Activated T-cell treated with anti-CD3 and anti-CD28 coated beads, Interleukin-2, amount 50 U/mL, for 4 hours (primary cell): ENCODE results near the gene DHFR. TPM values are rescaled to one million over a fixed set of nuclear protein-coding genes. Genes with fewer than 3 reads are reported as not detected.
A peak's percentile ranks its signal among the peaks of the same experiment; 100 is the strongest.

Experiments used
- ATAC-seq, 2 donors: fragments of 200-7000 bp; cut with Tn5 transposase; one replicate each; pipeline ENCODE4 v1.10.0; 2021
- DNase-seq: peaks from one replicate; pipeline ENCODE4 v3.0.0-alpha.2; 2020
- H3K27me3 Mint-ChIP-seq: one replicate; pipeline ENCODE4 v1.8.0; 2021; ENCODE audit warnings: low read depth, mixed read lengths
- H3K36me3 Mint-ChIP-seq: one replicate; pipeline ENCODE4 v1.8.0; 2022; ENCODE audit warnings: mixed read lengths; ENCODE audit not compliant: insufficient read depth
- H3K4me1 Mint-ChIP-seq: one replicate; pipeline ENCODE4 v1.8.0; 2021; ENCODE audit warnings: low read depth, mixed read lengths
- H3K4me3 Mint-ChIP-seq: one replicate; pipeline ENCODE4 v1.8.0; 2021; ENCODE audit warnings: mild to moderate bottlenecking, moderate library complexity, mixed read lengths
- H3K9me3 Mint-ChIP-seq: one replicate; pipeline ENCODE4 v1.8.0; 2021; ENCODE audit warnings: mixed read lengths
- total RNA-seq, 3 donors: library from RNA; stranded (reverse); gene quantifications; one replicate each; pipeline ENCODE4 v1.2.1, GENCODE V29; 2021

The DHFR gene
- total RNA-seq: 10 to 100 TPM; 29.4 to 42.1 (median 32.2) TPM

DNA sequence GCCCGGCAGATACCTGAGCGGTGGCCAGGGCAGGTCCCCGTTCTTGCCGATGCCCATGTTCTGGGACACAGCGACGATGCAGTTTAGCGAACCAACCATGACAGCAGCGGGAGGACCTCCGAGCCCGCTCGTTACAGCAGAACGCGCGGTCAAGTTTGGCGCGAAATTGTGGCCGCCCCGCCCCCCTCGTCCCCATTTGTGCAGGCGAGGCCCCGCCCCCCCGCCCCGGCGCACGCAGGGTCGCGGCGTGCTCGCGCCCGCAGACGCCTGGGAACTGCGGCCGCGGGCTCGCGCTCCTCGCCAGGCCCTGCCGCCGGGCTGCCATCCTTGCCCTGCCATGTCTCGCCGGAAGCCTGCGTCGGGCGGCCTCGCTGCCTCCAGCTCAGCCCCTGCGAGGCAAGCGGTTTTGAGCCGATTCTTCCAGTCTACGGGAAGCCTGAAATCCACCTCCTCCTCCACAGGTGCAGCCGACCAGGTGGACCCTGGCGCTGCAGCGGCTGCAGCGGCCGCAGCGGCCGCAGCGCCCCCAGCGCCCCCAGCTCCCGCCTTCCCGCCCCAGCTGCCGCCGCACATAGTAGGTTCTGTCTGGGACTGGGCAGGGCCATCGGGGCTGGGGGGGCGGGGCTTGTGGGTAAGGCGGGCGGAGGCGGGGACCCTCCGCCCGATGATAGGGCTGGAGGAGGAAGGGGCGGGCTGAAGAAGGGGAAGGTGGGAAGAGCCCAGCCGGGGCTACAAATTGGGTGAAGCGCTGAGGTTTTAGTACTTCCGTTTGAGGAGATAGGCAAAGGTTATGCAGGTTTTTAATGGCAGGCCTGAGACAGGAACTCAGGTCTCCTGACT lies at the start of gene DHFR, which contains the start of gene MSH3:
Gene DHFR (minus strand): TSS at position 593 of the 840 bp plus-strand sequence. CDS start 494 bp downstream, at position 99.
Gene MSH3 (plus strand): TSS at position 262 of the 840 bp plus-strand sequence. CDS start 76 bp downstream, at position 338.
- Mint-ChIP-seq H3K36me3 (peaks cover 20% of the 10 kb centered on the region), H3K27me3 (no peaks in the 10 kb centered on the region), H3K9me3 (no peaks in the 10 kb centered on the region), H3K4me3 (peak within 1 kb of the TSS; percentile 85), H3K4me1 (peaks cover 22% of the 10 kb centered on the region)
- peak; percentile 82 for DNase-seq
- peak; percentile 73 to 76 for ATAC-seq

DNA sequence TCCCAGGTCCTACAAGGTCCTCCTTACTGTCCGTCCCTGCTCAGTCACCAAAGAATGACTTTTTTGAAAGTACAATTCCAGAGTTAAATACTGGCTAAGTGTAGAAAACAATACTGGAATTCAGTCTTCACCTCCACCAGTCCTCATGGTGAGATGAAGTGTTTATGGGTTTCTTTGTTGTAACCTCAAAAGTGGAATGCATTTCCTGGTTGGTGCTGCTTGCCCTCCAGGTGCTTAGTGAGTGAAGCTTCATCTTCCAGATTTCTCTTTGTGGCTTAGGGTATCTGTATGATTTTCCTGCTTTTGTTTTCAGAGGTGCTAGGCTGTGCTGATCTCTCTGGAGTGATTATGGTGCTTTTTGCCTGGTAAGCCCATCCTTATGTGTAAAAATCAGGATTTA lies 49.4 kb upstream of the DHFR start:
- no peaks in the 10 kb centered on the region for H3K9me3 Mint-ChIP-seq
- DNase-seq: no peak
- peaks cover 12% of the 10 kb centered on the region for H3K36me3 Mint-ChIP-seq
- H3K27me3 Mint-ChIP-seq: no peaks in the 10 kb centered on the region
- ATAC-seq: no peak
- H3K4me3 Mint-ChIP-seq: no peak overlapping the region
- peaks cover 23% of the 10 kb centered on the region for H3K4me1 Mint-ChIP-seq

DNA sequence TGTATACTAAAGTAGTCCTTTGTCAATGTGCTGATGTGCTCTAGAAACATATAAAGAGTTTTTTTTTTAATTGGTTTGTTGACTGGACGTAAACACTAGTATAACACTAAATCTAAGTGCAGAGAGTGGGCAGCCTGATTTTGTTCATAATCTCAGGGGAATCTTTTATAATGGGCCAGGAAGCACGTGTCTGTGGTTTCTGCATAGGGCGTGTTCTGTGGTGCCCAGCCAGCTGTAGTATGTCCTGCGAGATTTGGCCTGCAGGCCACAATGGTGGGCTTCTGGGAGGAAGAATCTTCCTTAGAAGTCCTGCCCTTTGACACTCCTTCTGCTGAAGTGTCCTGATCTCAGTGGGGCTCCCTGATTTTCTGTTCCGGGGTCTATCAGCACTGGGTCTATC lies 49.0 kb upstream of the DHFR start:
- Mint-ChIP-seq H3K27me3 (no peaks in the 10 kb centered on the region), H3K9me3 (no peaks in the 10 kb centered on the region), H3K36me3 (peaks cover 12% of the 10 kb centered on the region), H3K4me1 (peaks cover 23% of the 10 kb centered on the region), H3K4me3 (no peak overlapping the region)
- ATAC-seq (no peak), DNase-seq (no peak)

DNA sequence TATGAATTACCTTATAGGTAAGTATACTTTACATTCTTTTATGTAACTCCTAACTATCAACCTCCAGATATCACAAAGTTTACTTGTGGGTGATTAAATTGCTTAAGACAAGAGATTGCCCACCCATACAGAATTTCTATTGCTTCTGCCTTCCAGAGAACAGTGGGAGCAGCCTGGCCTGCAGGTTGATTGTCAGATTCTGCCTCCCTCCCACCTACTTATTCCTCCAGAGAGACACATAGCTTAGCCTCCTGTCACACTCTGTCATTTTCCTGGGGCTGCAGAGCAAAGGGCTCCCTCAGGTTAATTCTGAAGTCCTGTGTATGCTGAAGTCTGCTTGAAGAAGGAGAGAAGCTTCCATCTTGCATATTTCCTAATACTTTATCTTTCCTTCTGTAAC lies 48.5 kb upstream of the DHFR start:
- H3K4me3 Mint-ChIP-seq: no peak overlapping the region
- peaks cover 23% of the 10 kb centered on the region for H3K4me1 Mint-ChIP-seq
- H3K9me3 Mint-ChIP-seq: no peaks in the 10 kb centered on the region
- peaks cover 15% of the 10 kb centered on the region for H3K36me3 Mint-ChIP-seq
- H3K27me3 Mint-ChIP-seq: no peaks in the 10 kb centered on the region
- no peak for ATAC-seq
- DNase-seq: no peak

DNA sequence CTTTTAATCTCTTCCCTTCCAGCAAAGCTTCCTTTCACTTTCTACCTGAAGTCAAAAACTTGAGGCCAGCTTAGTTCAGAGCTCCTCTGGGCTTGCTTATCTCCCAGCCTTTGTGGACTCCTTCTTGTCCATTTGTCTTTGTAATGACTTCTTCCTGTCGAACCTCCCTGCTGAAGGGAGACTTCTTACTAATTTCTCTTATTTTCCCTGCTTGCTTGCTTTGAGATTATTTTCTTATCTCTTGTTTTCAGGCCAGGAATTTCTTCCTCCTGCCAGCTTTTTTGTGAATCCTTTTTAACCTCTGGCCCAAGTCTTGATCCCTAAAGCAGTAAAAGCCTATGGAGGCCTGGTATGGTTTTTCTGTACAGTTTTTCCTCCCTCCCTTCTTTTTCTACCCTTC lies 46.8 kb upstream of the DHFR start:
- no peak for DNase-seq
- ATAC-seq: no peak
- no peaks in the 10 kb centered on the region for H3K9me3 Mint-ChIP-seq
- H3K27me3 Mint-ChIP-seq: no peaks in the 10 kb centered on the region
- H3K4me3 Mint-ChIP-seq: no peak overlapping the region
- H3K36me3 Mint-ChIP-seq: peaks cover 20% of the 10 kb centered on the region
- peaks cover 23% of the 10 kb centered on the region for H3K4me1 Mint-ChIP-seq

DNA sequence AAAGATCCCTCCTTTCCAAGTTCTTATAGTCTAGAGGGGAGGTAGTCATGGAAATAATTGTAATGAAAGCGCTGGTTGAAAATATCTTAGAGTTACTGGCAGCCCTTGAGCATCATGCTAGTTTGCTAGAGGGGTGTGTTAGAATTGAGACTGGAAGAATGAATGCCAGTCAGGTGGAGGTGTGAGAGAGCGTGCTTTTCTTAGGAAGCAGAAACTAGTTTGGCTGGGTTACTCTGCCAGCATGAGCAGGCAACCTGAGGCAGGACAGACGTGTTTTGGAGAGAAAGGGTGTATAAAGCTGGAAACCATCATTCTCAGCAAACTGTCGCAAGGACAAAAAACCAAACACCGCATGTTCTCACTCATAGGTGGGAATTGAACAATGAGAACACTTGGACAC lies 43.6 kb upstream of the DHFR start:
- H3K27me3 Mint-ChIP-seq: no peaks in the 10 kb centered on the region

DNA sequence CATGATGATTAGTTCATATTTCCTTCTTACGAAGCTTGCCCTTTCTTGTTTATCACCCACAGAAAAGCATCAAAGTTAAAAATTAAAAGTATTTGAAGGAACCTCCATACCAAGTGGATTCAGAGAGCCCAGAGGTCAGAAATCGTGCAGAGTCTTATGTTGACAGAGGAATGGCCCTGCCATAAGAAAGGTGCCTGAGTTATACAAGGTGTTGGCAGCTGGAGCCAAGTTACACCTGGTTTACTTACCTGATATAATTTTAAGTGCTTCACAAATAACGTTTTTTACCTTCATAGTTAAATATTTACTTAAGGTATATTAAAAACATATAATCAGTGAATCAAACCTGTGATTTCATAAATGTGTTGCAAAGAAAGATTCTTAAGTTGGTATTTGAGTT lies 42.3 kb upstream of the DHFR start:
- DNase-seq (no peak), ATAC-seq (no peak)
- Mint-ChIP-seq H3K4me3 (no peak overlapping the region), H3K27me3 (no peaks in the 10 kb centered on the region), H3K9me3 (no peaks in the 10 kb centered on the region), H3K4me1 (peaks cover 11% of the 10 kb centered on the region), H3K36me3 (peaks cover 21% of the 10 kb centered on the region)

More for the DNA sequence above, 43.6 kb upstream of the DHFR start:
- ATAC-seq: no peak
- Mint-ChIP-seq H3K4me3 (no peak overlapping the region), H3K9me3 (no peaks in the 10 kb centered on the region), H3K36me3 (peaks cover 22% of the 10 kb centered on the region), H3K4me1 (peaks cover 12% of the 10 kb centered on the region)
- no peak for DNase-seq

DNA sequence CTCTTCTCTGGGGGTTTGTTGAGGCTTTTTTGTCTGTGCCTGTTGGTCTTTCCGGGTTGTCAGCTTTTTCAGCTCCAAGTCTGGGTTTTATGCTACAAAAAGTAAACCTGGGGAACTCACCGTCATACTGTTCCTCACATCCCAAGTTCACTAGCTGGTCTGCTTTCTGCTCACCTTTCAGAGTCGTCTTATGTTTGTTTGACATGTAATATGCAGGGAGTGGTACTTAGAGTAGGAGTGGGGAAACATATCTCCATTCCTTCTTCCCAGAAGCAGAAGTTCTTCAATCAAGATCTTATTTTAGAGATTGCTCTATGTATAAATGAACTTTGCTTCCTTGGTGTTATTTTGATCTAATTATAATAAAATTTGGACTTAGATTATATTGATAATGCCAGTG lies 41.7 kb upstream of the DHFR start:
- Mint-ChIP-seq H3K9me3 (no peaks in the 10 kb centered on the region), H3K36me3 (peaks cover 16% of the 10 kb centered on the region), H3K4me1 (peaks cover 8% of the 10 kb centered on the region), H3K4me3 (no peak overlapping the region), H3K27me3 (no peaks in the 10 kb centered on the region)
- ATAC-seq: no peak
- no peak for DNase-seq

DNA sequence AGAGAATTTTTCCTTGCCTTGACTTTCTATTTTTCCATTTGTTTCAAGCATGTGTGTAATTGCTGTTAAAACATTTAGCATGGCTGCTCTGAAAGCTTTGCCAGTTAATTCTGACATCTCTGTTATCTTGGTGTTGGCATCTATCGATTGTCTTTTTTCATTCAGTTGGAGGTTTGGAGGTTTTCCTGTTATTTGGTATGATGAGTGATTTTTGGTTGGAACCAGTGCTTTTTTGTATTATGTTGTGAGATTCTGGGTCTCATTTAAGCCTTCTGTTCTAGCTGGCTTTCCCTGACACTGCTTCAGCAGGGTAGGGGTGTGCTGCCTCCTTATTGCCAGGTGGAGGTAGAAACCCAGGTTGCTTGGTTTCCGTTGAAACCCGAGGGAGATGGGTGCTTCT lies 40.9 kb upstream of the DHFR start:
- DNase-seq: no peak
- no peak for ATAC-seq
- H3K4me1 Mint-ChIP-seq: peaks cover 6% of the 10 kb centered on the region
- peaks cover 14% of the 10 kb centered on the region for H3K36me3 Mint-ChIP-seq
- no peaks in the 10 kb centered on the region for H3K9me3 Mint-ChIP-seq
- no peak overlapping the region for H3K4me3 Mint-ChIP-seq
- H3K27me3 Mint-ChIP-seq: no peaks in the 10 kb centered on the region

DNA sequence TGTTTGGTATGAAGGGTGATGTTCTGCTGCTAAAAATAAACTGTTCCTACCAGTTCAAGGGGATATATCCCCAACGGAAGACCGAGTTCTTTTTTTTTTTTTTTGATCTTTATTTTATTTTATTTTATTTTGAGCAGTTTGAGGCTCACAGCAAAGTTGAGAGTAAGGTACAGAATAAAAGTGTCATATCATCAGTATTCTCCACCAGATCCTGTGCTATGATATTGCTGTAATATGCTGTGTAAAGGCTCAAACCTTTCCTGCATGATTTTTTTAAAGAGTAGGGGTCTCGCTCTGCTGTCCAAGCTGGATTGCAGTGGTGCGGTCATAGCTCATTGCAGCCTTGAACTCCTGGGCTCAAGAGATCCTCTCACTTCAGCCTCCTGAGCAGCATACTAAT lies 34.8 kb upstream of the DHFR start:
- H3K4me1 Mint-ChIP-seq: peaks cover 19% of the 10 kb centered on the region
- H3K4me3 Mint-ChIP-seq: no peak overlapping the region
- no peak for ATAC-seq
- DNase-seq: no peak
- H3K36me3 Mint-ChIP-seq: peaks cover 9% of the 10 kb centered on the region
- H3K9me3 Mint-ChIP-seq: no peaks in the 10 kb centered on the region
- no peaks in the 10 kb centered on the region for H3K27me3 Mint-ChIP-seq

DNA sequence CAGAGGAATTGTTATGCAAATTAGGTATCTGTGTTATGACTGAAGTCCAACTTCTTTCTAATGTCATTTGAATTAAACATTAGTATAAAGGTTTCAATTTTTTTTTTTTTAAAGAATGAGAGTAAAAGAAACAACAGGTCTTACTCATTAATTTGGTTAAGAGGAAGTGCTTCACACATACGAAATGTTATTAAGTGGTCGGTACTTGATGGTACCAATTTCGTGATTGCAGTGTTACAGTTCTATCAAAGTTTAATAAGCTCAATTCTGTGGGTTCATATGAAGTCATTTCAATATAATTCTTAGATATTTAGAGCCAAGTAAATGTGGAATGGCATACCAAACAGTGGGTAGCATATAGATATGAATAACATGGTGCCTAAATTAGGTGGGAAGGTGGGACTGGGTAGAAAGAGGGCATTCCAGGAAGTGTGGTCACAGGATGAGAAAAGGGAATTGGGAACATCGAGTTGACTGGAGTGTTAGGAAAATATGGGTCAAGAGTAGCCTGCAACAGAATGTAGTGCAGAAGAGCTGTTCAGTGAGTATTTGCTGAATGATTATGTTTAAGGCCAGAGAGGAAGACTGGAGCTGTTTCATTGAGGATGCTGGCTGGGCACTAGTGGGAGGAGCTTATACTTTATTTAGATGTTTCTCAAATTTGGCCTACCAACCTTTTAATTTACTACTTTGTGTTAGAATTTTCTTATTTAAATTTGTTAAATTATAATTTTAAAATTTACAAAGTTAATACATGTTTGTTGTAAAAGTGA lies 34.1 kb upstream of the DHFR start:
- H3K9me3 Mint-ChIP-seq: no peaks in the 10 kb centered on the region

DNA sequence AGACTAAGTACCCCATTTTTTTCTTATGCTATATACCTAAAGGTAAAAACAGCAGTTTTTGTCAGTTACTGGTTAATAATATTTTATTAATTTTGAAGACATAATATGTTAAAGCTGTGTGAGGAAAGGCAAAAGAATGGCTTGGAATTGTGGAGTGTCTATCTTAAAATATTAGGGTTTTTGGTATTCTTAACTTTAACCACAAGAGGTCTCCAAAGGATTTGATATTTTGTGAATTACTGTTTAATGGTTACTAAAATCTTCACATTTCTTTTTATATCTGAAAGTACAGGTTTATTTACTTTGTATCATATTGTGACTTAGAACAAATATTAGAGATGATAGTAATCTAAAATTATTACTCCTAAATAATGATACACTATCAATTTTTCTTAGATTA lies 32.0 kb upstream of the DHFR start:
- ATAC-seq (no peak), DNase-seq (no peak)
- no peaks in the 10 kb centered on the region for H3K27me3 Mint-ChIP-seq
- peaks cover 26% of the 10 kb centered on the region for H3K36me3 Mint-ChIP-seq
- no peak overlapping the region for H3K4me3 Mint-ChIP-seq
- peaks cover 21% of the 10 kb centered on the region for H3K4me1 Mint-ChIP-seq
- no peaks in the 10 kb centered on the region for H3K9me3 Mint-ChIP-seq

More for the DNA sequence above, 34.1 kb upstream of the DHFR start:
- DNase-seq (no peak), ATAC-seq (no peak)
- Mint-ChIP-seq H3K4me3 (no peak overlapping the region), H3K27me3 (no peaks in the 10 kb centered on the region), H3K4me1 (peaks cover 21% of the 10 kb centered on the region), H3K36me3 (peaks cover 14% of the 10 kb centered on the region)

DNA sequence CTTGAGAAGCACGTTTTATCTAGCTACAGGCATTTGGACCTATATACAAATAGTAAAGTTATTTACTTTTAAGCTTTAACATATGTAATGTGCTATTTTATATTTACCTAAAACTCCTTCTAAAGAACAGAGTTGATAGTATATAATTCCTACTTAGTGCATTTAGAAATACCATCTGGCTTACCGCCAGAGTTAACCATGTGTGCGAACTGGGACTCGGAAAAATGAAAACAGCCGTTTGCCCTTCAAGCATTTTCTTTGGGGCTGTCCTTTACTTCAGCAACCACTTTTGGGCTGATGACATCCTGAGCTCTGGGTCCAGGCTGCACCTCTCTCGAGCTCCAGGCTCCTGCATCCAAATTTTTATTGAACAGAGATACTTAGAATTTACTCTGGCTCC lies 21.9 kb upstream of the DHFR start:
- Mint-ChIP-seq H3K27me3 (no peaks in the 10 kb centered on the region), H3K36me3 (peaks cover 30% of the 10 kb centered on the region)

DNA sequence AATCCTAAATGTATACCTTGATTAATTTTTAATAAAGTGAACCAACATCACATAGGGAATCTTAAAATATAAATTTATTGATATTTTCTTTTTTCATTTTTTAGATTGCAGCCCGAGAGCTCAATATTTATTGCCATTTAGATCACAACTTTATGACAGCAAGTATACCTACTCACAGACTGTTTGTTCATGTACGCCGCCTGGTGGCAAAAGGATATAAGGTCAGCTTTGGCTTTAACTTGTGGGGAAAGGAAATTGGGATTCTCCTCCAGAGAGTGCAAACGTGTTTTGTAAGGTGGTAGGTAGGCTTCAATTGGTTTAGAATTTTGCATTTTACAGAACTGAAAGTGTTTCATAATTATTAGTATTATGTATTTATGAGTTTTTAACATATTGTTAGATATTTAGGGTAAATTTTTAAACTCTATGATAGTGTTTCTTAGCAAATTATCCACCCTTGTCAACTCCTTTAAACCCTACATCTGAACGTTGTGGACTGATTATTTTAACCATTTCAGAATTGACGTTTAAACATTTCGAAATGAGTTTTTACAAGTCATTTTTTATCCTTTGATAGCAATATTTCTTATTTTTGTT lies 17.5 kb upstream of the DHFR start:
- Mint-ChIP-seq H3K9me3 (no peaks in the 10 kb centered on the region), H3K27me3 (no peaks in the 10 kb centered on the region)

More for the DNA sequence above, 21.9 kb upstream of the DHFR start:
- DNase-seq: no peak
- Mint-ChIP-seq H3K4me3 (no peak overlapping the region), H3K4me1 (no peaks in the 10 kb centered on the region), H3K9me3 (no peaks in the 10 kb centered on the region)
- no peak for ATAC-seq

More for the DNA sequence above, 17.5 kb upstream of the DHFR start:
- Mint-ChIP-seq H3K4me1 (peaks cover 5% of the 10 kb centered on the region), H3K4me3 (no peak overlapping the region), H3K36me3 (peaks cover 38% of the 10 kb centered on the region)
- DNase-seq (peak; percentile 52), ATAC-seq (peak in 1 of 2 donors; percentile 67)
